Measurements from ENCODE around the gene CCT3.
"Not testable (repeated sequence)": the region's sequence is repeated elsewhere in the genome, so short reads cannot be mapped to it uniquely, and the experiment has no call there.

CCT3 gene

DNA sequence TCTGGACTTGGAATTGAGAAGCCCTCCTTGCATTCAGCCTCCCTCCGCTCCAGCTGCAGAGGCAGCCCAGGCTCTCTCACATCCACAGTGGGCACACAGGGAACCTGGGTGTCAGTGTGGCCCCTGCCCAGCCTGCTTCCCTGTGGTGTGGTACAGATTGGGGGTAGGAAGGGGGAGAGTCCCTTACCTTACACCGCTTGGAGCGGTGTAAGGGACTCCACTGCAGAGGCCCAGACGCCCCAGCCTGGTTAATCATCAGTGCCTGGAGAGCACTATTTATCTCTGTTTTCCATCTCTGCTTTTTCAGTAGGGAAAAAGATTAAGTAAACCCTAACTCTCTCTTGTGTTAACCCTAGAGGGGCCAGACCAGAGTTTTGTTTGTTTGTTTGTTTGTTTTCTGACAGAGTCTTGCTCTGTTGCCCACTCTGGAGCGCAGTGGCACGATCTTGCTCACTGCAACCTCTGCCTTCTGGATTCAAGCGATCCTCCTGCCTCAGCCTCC lies 30.1 kb upstream of the CCT3 start:
- no peak for DNase-seq

DNA sequence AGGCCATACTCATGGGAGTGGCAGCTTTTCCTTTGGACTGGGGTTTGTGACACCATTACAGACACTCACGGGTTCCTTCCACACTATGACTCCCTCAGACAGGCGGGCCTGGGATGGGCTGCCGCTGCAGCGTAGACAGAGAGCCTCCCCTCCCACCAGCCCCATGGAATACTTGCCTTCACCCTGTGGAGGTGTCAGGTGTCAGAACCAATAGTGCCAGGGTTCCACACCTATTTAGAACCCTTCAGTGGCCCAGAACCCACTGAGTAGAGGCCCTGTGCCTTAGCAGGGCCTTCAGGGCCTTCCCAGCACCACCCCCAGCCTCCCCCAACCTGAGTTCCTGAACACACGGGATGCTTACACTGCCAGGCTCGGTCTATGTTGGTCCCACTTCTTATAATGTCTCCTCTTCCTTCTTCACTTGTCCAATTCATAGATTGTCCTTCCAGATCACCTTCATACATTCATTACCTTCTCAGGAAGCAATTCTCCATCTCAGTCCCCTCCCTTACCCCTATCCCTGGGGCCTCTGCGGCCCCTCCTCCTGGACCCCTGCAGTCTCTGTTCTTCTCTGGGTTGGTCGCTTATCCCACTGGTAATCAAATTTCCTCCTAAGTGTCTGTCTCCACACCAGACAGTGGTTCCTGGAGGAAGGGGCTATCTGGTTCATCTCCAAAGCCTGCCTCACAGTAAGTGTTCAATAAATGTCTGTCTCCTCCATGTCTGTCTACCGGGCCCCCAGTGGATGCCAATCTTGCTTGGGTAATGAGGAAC lies 29.5 kb upstream of the CCT3 start:
- no peak for DNase-seq

DNA sequence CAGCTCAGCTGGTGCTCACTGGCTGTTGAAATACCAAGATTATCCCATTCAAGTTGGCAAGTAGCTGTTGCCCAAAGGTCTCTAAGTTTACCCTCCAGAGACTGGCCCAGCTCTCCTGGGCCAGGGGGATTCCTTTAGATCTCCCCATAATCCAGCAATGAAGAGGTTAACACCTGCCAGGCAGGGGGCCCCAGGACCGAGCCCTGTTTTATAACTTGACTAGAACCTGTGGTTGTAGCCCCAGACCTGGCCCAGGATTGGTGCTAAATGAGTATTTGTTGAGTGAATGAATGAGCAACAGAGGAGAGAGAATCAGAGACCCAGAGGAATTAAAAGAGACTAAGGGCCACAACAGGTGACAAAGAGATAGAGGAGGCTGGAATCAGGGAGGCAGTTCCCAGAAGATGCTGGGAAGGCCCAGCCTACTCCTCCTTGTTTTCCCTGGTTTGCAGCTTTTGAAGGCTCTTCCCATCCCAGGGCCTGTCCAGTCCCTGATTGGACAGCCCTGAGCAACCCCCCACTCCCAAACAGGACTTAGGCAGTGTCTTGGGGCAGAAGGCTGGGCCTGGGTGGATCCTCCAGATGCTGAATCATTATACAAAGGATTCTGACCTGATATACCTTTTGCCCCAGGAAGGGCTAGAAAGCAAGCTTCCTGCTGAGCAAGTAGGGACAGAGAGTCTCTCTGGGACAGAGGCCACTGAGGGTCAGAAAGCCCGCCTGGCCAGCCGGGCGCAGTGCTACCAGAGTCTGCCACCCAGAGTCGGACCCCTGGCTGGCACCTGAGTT lies 28.5 kb upstream of the CCT3 start:
- DNase-seq: no peak

DNA sequence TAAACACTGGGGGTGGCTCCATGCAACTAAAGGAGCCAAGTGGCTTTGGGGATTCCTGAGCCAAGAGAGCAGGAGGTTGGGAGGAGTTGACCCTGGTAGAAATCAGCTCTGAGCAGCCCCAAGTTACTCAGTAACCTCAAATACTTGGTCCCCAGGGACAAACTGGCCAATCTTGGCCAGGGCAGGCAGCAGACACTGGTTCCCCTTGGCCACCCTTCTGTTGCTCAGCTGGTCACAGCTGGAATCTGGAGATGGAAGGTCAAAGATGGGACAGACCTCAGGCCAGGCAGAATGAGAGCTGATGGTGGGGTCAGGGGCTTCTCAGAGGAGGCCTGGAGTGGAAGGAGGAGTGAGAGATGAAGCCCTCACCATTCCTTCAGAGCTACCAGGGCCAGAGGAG lies 27.7 kb upstream of the CCT3 start:
- DNase-seq: no peak

DNA sequence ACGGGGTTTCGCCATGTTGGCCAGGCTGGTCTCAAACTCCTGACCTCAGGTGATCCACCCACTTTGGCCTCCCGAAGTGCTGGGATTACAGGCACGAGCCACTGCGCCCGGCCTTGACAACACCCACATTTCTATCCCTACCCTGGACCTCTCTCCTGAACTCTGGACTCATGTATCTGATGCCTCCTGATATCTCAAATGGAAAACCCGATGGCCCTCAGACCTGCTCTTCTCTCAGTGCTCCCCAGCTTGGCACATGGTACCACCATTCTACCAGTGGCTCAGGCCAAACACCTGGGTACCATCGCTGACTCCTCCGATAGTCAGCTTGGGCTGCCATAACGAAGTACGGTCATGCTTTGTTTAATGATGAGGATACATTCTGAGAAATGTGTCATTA lies 22.4 kb upstream of the CCT3 start:
- DNase-seq: no peak

DNA sequence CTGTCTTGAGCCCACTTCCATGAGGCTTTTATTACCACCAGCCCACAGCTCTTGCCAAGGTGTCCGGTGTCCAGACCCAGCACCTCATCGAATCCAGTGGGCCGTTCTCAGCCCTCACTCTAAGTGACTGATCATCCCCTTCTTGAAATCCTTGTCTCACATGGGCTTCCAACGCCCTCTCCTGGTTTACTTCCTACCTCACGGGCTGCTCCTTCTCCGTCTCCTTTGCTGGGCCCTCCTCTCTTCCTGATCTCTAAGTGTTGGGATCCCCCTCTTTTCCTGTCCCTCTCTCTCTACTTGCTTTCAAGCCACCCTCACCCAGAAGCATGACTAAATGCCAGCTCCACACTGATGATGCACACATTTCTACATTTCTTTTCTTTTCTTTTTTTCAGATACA lies 21.9 kb upstream of the CCT3 start:
- no peak for DNase-seq

DNA sequence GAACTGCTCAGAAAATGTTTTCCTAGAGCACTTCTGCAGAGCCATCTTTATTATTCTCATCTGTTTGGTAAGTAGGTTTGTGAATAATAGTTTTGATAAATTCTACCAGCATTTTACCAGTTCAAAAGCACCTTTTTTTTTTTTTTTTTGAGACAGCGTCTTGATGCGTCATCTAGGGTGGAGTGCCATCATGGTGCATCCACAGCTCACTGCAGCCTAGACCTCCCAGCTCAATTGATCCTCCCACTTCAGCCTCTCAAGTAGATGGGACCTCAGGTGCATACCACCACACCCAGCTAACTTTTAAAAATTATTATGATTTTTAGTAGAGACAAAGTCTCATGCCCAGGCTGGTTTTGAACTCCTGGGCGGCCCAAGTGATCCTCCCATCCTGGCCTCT lies 21.2 kb upstream of the CCT3 start:
- DNase-seq: no peak

DNA sequence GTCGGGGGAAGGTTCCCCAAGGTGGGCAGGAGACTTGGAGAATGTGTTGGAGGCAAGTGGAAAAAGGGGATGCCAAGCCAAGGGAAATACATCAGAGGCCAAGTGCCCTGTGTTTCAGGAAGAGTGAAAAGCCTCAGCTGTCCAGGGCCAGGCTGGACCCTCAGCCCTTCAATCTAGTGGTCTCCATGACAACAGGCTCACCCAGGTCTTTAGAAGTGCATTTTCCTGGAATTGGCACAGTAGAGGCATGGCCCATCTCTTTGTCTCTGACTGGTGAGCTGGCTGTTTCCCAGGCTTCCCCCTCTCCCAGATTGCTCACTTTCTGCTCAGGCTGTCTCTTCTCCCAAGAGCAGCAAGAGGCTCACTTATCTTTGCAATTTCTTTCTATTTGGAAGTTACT lies 20.5 kb upstream of the CCT3 start:
- DNase-seq: no peak

DNA sequence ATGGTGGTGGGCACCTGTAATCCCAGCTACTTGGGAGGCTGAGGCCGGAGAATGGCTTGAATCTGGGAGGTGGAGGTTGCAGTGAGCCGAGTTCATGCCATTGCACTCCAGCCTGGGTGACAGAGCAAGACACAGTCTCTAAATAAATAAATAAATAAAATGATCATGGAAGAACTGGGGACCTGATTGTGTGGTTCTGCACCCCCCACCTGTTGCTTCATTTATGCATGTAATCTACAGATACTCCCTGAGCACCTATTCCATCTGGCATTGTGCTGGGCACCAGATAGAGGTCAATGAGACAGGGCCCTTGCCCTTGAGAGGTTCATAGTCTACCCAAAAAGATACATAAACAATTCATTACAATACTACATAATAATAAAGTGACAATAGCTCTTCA lies 19.9 kb upstream of the CCT3 start:
- DNase-seq: no peak

DNA sequence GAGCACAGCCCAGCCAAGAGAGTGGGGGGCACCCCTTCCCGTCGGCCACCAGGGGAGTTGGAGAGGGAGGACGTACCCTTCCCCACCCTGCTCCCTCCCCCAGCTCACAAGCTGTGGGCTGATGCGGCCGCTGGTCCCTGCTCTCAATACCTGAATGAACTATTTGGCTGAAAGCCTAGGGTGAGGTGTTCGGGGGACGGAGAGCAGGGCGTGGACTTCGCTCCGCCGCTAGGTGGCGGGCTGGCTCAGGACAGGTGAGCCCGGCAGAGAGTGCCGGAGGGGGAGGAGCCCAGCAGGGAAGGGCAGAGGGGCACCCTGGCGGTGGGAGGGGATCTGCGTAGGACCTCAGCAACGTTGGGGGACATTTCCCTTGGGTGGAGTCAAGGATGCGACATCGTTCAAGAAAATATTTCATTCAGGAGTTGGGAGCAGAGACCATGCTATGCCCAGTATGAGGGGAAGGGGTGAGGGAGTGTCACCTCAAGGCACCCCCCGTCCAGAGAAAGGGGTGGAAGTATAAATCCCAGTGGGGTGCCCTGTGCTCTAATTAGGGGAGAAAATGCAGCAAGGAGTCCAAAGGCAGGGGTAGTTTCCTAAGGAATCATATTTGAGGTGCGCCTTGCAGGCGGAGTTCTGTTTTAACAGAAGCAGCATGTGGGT lies 18.9 kb upstream of the CCT3 start:
- DNase-seq: peak in 1 of 2 donors; percentile 23

DNA sequence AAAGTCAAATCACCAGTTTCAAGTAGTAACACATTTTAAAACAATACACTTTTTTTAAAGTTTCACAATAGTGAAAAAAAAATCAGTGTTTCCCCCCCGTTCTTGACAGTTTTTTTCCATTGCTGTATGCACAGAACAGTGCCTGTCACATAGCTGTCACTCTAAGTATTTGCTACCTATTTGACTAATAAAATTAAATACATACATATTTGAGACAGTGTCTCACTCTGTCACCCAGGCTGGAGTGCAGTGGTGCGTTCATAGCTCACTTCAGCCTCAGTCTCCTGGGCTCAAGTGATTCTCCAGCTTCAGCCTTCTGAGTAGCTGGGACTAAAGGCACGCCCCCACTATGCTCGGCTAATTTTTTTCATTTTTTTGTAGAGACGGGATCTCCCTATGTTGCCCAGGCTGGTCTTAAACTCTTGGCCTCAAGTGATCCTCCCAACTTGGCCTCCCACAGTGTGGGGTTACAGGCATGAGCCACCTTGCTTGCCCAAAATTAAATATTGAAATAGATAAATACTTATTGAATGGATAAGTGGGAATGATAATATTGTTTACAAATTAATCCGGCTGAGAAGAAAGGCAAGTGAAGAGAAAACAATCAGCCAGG lies 18.3 kb upstream of the CCT3 start:
- DNase-seq: no peak

DNA sequence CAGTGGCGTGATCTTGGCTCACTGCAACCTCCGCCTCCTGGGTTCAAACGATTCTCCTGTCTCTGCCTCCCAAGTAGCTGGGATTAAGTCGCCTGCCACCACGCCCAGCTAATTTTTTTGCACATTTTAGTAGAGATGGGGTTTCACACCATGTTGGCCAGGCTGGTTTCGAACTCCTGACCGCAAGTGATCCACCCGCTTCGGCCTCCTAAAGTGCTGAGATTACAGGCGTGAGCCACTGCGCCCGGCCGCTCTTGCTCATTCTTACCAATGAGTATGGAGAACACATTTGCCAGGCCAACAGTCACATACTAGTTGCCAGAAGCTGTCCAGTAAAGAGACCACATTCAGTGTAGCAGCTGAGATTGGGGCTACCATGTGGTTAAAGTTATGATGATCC lies 14.4 kb upstream of the CCT3 start:
- not testable (repeated sequence) for DNase-seq

DNA sequence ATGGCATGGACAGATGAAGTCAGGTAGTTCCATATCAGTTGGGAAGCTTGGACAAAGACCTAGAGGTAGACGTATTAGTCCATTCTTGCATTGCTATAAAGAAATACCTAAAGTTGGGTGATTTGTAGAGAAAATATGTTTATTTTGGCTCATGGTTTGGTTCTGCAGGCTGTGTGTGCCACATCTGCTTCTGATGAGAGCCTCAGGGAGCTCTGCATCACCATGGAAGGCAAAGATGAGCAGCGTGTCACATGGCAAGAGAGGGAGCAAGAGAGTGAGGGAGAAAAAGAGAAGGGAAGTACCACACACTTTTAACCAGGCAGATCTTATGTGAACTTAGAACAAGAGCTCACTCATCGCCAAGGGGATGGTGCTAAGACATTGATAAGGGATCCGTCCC lies 9.2 kb upstream of the CCT3 start:
- DNase-seq: no peak

DNA sequence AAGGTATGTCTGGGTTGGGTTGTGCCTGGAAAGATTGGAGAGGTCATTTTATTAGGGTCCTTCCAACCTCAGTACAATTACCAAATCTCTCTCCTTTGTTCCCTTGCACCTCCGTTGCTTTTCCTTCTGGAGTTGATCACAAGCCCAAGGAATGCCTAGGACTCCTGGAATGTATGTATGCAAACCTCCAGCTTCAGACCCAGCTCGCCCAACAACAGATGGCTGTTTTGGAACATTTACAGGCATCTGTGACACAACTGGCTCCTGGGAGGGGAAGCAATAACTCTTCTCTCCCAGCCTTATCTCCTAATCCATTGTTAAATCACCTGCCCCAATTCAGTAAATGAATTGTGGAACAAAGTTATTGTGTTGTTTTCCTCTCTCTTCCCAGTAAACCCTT lies 8.5 kb upstream of the CCT3 start:
- DNase-seq: no peak

DNA sequence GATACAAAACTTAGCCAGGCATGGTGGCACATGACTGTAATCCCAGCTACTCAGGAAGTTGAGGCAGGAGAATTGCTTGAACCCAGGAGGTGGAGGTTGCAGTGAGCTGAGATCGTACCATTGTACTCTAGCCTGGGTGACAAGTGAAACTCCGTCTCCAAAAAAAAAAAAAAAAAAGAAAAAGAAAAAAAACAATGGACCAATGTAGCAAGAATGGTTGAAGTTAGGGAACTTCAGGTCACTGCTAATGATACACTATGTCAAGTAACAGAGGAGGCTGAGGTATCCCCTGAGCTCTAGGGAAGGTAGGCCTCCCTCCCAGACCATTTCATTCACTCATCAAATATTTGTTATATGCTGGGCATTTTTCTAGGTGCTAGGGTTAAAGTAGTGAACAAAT lies 7.9 kb upstream of the CCT3 start:
- DNase-seq: not testable (repeated sequence)

DNA sequence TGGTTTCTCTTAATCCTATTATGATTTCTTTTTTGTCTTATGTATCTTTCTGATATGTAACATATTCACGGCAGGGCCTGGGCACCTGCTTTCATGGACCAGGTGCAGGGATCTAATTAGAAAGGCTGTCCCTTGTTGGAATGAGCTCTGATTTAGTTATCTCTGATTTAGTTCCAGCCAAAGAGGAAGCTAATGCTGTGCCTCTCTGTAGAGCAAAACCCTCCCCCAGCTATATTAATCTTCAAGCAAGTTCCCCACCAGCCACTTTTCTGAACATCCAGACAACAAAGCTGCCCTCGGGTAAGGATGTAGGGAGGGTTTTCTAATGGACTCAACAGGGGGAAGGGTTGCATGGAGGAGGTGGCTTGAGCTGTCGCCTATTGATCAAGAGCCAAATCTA lies 6.3 kb upstream of the CCT3 start:
- DNase-seq: no peak

DNA sequence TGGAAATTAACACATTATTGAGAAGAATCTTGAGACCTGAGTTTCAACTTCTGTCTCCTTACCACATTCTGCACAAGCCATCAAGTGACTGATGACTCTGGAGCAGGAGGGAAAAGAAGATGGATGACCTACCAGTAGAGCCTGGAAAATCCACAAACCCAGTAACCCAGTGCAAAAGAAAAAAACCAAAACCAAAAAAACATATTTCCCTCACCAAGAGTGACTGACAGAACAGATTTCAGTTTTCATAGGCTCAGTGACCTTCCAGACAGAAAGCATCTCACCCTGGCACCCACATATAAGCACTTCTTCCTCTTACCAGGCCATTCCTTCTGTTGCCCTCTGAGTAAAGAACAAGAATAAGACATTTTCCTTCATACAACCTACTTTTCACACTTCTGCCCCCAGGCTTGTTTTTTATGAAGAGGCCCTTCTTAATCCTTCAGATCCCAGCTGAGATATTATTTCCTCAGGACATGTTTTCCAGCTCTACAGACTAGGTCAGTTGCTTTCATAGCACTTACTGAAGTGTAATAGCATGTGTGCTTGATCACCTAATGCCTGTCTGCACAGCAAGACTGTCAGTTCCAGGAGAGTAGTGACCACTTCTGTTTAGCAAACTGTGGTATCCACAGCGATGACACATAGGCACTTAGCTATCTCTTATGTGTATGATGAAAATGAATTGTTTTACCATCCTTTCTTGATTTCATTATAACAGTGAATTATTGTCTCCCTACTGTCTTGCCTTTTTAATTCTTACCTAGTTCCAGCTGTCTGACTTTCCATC lies 4.3 kb upstream of the CCT3 start:
- DNase-seq: peak in 1 of 2 donors; percentile 33

DNA sequence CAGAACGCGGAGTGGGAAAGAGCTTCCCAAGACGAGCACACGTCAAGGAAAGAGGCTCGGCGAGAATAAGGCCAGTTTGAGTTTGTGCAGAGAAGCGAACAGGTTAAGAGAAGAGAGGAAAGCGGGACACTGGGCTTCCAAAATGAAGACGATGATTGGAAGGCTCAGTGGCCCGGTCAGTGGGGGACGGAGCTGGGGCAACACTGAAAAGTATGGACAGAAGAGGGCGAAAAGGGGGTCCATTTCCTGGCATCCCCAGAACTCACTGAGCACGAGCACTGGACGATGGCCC lies 258 bp downstream of the CCT3 start:
- DNase-seq: no peak

DNA sequence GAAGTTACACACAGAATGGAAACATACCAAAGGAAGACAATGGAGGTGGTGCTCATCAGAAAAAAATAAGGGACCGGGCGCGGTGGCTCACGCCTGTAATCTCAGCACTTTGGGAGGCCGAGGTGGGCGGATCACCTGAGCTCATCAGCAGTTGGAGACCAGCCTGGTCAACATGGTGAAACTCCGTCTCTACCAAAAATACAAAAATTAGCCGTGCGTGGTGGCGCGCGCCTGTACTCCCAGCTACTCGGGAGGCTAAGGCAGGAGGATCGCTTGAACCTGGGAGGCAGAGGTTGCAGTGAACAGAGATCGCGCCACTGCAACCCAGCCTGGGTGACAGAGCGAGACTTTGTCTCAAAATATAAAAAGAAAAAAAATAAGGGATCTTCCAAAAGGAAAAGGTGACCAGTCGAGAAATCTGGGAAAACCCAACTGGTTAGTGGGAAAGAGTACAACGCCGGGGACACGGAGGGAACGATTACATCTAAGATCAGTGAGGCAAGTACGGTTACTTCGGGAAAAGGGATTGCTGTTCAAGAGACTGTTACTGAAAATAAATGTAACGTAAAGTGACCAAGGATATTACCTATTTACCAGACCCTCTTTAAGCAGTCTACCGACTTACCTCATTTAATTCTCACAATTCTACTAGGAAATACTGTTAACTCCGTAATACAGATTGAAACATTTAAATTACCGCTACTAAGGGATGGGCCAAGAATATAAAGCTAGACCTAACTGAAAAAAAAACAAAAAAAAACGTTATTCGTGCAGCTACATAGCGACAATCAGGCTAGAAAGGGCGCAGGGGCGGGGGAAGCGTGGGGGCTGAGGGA lies 822 bp downstream of the CCT3 start:
- DNase-seq: peak; percentile 32 to 34

DNA sequence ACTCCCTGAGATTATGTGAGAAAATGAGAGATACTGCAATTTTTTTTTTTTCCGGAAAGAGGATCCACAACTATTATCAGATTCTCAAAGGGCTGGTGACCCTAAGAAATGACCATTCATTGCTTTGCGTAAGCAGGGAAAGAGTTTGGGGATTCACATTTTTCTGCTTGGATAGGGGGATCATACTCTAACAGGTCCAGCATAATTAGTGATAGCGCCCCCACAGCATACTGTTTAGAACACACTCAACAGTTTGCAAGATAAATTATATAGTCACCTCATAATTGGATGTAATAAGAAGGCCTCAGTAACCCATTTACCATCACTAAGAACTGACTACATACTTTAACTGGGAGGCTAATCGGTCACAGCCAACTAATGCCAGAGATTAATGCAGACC lies 1.9 kb downstream of the CCT3 start:
- DNase-seq: peak; percentile 6 to 9

DNA sequence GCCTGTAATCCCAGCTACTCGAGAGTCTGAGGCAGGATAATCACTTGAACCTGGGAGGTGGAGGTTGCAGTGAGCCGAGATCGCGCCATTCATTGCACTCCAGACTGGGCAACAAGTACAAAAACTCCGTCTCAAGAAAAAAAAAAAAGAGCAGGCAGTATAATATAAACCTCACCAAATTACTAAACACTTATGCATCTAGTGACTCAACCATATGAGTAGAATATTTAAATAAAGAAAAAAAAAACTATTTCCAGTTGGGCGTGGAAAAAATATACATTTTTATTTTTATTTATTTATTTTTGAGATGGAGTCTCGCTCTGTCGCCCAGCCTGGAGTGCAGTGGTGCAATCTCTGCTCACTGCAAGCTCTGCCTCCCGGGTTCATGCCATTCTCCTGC lies 14.9 kb downstream of the CCT3 start:
- not testable (repeated sequence) for DNase-seq

DNA sequence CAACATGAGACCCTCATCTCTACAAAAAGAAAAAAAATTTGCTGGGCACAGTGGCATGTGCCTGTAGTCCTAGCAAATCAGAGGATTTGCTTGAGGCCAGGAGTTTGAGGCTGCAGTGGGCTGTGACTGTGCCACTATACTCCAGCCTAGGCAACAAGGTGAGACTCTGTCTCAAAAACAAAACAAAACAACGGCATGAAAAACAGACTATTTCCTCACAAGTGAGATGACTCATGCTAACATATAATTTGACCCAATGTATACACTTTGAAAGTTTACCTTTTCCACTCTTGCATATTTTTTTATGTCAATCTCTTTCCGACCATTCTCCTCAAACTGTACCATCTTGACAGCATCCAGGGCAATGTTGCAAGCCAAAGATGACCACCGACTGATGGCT lies 17.5 kb downstream of the CCT3 start:
- DNase-seq: no peak
